Muscle layer of duodenum (tissue), 2 donors: ENCODE data around the gene BCL7A.

Experiments used
- H3K27ac ChIP-seq: one replicate; pipeline ENCODE4 v1.7.0; 2013; ENCODE audit warnings: mild to moderate bottlenecking, low read length
- H3K27me3 ChIP-seq: one replicate; pipeline ENCODE4 v1.7.0; 2013; ENCODE audit warnings: low read depth, mild to moderate bottlenecking, control low read depth, low read length
- H3K36me3 ChIP-seq, 2 donors: one replicate each; pipeline ENCODE4 v1.7.0; 2013; ENCODE audit warnings: low read length in 2 of 2, control low read depth in 1 of 2, mild to moderate bottlenecking in 1 of 2; ENCODE audit not compliant: insufficient read depth in 2 of 2, control insufficient read depth in 1 of 2
- H3K4me1 ChIP-seq, 2 donors: one replicate each; pipeline ENCODE4 v1.7.0; 2013; ENCODE audit warnings: low read length in 2 of 2, mild to moderate bottlenecking in 2 of 2, control low read depth in 1 of 2, moderate library complexity in 1 of 2; ENCODE audit not compliant: insufficient read depth in 2 of 2, control insufficient read depth in 1 of 2
- H3K4me3 ChIP-seq, 2 donors: one replicate each; pipeline ENCODE4 v1.7.0; 2013; ENCODE audit warnings: low read length in 2 of 2, low read depth in 1 of 2, mild to moderate bottlenecking in 1 of 2
- H3K9me3 ChIP-seq, 2 donors: one replicate each; pipeline ENCODE4 v1.7.0; 2013; ENCODE audit warnings: low read length in 2 of 2, control low read depth in 1 of 2, mild to moderate bottlenecking in 1 of 2; ENCODE audit not compliant: control insufficient read depth in 1 of 2
- donor health status: healthy.

BCL7A gene

DNA sequence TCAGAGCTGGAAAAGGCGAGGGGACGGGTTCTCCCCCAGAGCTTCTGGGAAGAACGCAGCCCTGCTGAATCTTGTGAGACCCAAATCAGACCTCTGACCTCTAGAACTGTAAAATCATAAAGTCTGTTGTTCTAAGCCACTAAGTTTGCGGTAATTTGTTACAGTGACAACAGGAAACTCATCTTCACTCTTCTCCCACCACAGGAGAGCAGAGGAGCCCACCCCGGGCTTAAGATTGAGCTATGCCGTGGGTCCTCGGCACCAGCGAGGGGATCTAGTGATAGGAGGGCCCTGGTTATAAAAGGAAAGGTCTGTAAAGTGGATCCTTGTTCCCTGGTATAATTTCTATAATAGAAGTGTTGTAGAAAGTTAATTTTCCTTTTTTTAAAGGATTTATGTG, 64.4 kb downstream of the BCL7A start:
- Histone ChIP-seq H3K27ac (peak overlapping the region; percentile 28), H3K4me1 (peaks cover 36 to 85% of the 10 kb centered on the region in 2 donors)

DNA sequence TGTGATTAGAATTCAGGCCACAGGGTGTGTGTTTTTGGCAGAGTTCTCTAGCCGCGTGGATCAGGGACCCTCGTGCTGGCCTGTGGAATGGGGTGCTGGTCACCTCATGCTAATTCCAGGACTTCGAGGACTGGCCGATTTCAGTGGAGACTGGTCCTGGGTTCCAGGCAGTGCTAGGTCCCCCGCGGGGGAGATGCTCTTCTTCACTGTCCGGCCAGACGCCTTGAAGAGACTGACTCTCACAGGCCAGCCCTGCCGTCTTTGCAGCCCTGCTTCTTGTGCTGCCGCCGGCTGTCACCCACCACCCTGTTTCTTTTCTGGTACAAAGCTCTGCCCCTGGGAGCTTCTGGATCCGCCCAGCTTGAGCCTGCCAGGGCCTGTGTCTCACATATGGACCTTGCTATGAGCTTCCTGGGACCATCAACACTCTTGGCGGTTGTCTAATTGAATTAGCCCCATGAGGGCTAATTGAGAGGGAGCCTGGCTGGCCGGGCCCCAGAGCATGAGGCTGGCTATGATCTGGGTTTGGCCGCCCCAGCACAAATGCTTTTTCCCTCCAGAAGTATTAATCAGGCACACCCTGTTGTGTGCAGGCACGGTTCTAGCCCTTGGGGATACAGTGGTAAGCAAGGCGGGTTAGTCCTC, 65.1 kb downstream of the BCL7A start:
- Histone ChIP-seq H3K27ac (no peak overlapping the region), H3K9me3 (no peaks in the 10 kb centered on the region), H3K4me1 (peaks cover 35 to 87% of the 10 kb centered on the region in 2 donors)

More for the DNA sequence above, 64.4 kb downstream of the BCL7A start:
- Histone ChIP-seq H3K36me3 (peaks cover 3 to 14% of the 10 kb centered on the region in 2 donors), H3K27me3 (no peaks in the 10 kb centered on the region), H3K4me3 (no peak overlapping the region), H3K9me3 (no peaks in the 10 kb centered on the region)

DNA sequence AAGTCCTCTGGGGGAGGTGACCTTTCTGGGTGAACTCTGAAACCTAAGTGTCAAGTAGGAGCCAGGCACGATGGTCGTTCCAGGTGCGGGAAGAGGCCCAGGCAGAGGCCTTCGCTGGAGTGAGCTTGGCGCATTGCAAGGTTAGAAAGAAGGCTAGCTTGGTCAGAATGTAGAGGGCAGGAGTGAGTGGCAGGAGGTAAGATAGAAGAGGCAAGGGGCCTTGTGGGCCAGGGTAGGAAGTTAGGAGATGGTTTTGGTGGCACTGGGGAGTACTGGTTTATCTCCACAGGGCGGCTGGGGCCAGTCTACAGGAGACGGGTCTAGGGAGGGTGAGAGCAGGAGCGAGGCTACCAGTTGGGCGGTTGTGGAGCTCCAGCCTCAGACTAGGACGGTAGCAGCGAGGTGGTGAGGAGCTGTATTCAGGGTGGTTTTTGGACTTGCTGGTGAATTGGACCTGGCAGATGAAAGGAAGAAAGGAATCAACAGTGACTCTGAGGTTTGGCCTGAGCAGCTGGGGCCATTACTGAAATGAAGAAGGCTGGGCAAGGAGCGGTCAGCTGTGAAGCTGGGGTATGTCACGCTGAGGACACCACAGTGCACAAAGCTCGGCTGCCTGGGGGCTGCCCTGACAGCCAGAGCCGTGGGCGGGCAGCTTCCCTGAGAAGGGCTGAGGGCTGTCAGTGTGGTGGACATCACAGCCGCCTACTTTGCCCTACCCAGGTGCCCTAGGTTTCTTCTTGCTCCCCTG, 65.9 kb downstream of the BCL7A start:
- peak overlapping the region in 1 of 2 donors; percentile 12 for H3K4me3 ChIP-seq
- H3K9me3 ChIP-seq: no peaks in the 10 kb centered on the region
- peaks cover 3 to 14% of the 10 kb centered on the region in 2 donors for H3K36me3 ChIP-seq
- H3K27ac ChIP-seq: no peak overlapping the region
- H3K4me1 ChIP-seq: peaks cover 29 to 86% of the 10 kb centered on the region in 2 donors
- no peaks in the 10 kb centered on the region for H3K27me3 ChIP-seq

More for the DNA sequence above, 65.1 kb downstream of the BCL7A start:
- Histone ChIP-seq H3K27me3 (no peaks in the 10 kb centered on the region), H3K4me3 (peak overlapping the region in 1 of 2 donors; percentile 11), H3K36me3 (peaks cover 3 to 14% of the 10 kb centered on the region in 2 donors)

DNA sequence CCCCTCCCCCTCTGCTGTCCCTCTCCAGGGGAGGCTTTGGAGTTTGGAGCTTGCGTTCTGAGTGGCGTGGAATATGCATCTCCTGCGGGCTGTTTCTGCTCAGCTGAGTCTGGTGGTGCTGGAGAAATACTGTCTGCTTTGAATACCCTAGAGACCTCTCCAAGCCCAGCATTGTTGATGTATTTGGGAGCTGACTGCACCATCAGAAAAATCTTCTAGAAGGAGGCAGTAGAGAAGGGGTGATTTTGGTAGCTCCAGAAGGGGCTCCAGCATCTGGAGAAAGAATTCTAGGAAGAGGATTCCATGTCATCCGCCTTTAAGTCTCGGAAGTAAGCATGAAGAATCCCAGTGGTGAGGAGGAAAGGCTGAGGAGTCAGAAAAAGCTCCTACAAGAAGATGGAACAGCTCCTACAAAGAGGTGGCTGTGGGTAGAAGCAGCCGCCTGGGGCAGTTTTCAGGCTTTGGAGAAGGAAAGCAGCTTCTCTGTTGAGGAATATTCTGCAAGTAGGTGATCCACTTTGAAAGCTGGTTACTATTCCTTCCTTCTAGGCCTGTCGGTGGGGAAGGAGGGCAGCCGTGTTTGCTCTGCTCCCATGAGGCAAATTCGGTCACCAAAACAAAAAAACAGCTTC, 66.6 kb downstream of the BCL7A start:
- peaks cover 28 to 81% of the 10 kb centered on the region in 2 donors for H3K4me1 ChIP-seq
- no peaks in the 10 kb centered on the region for H3K9me3 ChIP-seq
- no peaks in the 10 kb centered on the region for H3K27me3 ChIP-seq
- peaks cover 3 to 14% of the 10 kb centered on the region in 2 donors for H3K36me3 ChIP-seq
- H3K27ac ChIP-seq: peak overlapping the region; percentile 2
- H3K4me3 ChIP-seq: peak overlapping the region in 1 of 2 donors; percentile 18

DNA sequence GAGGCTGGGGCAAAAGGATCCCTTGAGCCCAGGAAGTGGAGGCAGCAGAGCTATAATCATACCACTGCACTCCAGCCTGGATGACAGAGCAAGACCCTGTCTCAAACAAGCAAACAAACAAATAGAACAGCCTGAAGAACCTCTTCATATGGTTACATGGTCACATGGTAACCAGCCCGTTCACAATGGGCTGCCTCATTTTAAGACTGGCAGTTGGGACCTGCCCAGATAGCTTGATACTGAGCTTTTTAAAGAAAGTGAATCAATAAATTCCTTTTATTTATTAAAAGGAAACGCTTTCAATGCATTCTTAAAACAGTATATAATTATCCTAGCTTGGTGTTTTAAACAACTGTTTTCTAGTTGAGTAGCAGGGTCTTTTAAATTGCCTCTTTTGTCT, 67.4 kb downstream of the BCL7A start:
- peaks cover 28 to 74% of the 10 kb centered on the region in 2 donors for H3K4me1 ChIP-seq
- H3K4me3 ChIP-seq: no peak overlapping the region
- no peaks in the 10 kb centered on the region for H3K27me3 ChIP-seq
- peak overlapping the region; percentile 43 for H3K27ac ChIP-seq
- peaks cover 3 to 8% of the 10 kb centered on the region in 2 donors for H3K36me3 ChIP-seq
- H3K9me3 ChIP-seq: no peaks in the 10 kb centered on the region

DNA sequence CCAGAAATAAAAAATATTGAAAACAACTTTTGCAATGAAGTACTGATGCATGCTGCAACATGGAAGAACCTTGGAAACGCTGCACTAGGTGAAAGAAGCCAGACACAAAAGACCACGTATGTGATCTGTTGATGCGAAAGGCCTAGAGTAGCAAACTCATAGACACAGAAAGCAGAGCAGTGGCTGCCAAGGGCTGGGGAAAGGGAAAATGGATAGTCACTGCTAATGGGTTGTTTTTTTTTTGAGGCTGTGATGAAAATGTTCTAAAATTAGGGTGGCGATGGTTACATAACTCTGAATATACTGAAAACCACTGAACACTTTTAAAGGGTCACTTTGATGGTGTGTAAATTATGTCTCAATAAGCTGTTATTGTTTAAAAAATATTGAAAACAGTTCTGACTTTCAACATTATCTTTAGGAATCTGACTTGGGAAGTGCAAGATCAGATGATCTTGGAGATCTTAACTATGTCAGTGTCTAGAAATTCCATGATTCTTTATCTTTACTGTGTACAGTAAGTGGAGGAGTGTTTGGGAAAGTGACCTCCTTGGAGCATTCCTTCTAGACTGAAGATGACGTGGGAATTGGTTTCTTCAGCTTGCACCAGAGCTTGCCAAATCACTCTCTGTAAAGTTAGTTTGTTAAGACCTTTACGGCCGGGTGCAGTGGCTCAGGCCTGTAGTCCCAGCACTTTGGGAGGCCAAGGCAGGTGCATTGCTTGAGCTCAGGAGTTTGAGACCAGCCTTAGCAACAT, 69.3 kb downstream of the BCL7A start:
- H3K4me1 ChIP-seq: peaks cover 23 to 76% of the 10 kb centered on the region in 2 donors

DNA sequence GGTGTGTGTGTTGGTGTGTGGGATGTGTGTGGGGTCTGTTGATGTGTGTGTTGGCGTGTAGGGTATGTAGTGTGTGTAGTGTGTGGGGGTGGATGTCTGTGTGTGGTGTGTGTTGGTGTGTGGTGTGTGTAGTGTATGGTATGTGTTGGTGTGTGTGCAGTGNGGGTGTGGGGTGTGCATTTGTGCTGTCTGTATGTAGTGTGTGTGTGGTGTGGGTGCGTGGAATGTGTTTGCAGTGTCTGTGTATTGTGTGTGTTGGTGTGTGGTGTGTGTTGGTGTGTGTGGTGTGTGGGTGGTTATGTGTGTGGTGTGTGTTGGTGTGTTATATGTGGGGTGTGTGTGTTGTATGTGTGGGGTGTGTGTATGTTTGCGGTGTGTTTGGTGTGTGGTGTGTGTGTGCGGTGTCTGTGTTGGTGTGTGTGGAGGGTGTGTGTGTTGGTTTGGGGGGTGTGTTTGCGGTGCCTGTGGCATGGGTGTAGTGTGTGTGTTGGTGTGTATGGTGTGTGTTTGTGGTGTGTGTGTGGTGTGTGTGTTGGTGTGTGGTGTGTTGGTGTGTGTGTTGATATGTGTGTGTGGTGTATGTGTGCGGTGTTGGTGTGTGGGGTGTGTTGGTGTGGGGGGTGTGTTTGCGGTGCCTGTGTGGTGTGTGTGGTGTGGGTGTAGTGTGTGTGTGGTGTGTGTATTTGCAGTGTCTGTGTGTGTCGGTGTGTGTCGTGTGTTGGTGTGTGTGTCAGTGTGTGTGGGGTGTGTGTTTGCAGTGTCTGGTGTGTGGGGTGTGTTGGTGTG, 71.6 kb downstream of the BCL7A start:
- Histone ChIP-seq H3K27me3 (no peaks in the 10 kb centered on the region), H3K4me3 (no peak overlapping the region), H3K9me3 (no peaks in the 10 kb centered on the region), H3K27ac (peak overlapping the region; percentile 50), H3K4me1 (peaks cover 11 to 75% of the 10 kb centered on the region in 2 donors), H3K36me3 (no peaks in the 10 kb centered on the region)

More for the DNA sequence above, 69.3 kb downstream of the BCL7A start:
- Histone ChIP-seq H3K4me3 (peak overlapping the region in 1 of 2 donors; percentile 26), H3K27ac (peak overlapping the region; percentile 83), H3K36me3 (peaks cover 0 to 1% of the 10 kb centered on the region in 2 donors), H3K9me3 (no peaks in the 10 kb centered on the region), H3K27me3 (no peaks in the 10 kb centered on the region)

DNA sequence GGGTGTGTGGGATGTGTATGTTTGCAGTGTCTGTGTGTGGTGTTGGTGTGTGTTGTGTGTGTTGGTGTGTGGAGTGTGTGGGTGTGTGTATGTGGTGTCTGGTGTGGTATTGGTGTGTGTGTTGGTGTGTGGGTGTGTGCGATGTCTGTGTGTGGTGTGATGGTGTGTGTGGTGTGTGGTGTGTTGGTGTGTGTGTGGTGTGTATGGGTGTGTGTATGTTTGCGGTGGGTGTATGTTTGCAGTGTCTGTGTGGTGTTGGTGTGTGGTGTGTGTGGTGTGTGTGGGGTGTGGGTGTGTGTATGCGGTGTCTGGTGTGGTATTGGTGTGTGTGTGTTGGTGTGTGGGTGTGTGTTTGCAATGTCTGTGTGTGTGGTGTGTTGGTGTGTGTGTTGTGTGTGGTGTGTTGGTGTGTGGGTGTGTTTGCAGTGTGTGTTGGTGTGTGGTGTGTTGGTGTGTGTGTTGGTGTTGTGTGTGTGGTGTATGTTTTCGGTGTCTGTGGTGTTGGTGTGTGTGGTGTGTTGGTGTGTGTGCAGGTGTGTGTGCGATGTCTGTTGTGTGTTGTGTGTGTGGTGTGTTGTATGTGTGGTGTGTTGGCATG, 72.6 kb downstream of the BCL7A start:
- Histone ChIP-seq H3K27ac (no peak overlapping the region), H3K27me3 (no peaks in the 10 kb centered on the region), H3K36me3 (no peaks in the 10 kb centered on the region), H3K4me1 (peaks cover 16 to 75% of the 10 kb centered on the region in 2 donors), H3K9me3 (no peaks in the 10 kb centered on the region), H3K4me3 (no peak overlapping the region)

DNA sequence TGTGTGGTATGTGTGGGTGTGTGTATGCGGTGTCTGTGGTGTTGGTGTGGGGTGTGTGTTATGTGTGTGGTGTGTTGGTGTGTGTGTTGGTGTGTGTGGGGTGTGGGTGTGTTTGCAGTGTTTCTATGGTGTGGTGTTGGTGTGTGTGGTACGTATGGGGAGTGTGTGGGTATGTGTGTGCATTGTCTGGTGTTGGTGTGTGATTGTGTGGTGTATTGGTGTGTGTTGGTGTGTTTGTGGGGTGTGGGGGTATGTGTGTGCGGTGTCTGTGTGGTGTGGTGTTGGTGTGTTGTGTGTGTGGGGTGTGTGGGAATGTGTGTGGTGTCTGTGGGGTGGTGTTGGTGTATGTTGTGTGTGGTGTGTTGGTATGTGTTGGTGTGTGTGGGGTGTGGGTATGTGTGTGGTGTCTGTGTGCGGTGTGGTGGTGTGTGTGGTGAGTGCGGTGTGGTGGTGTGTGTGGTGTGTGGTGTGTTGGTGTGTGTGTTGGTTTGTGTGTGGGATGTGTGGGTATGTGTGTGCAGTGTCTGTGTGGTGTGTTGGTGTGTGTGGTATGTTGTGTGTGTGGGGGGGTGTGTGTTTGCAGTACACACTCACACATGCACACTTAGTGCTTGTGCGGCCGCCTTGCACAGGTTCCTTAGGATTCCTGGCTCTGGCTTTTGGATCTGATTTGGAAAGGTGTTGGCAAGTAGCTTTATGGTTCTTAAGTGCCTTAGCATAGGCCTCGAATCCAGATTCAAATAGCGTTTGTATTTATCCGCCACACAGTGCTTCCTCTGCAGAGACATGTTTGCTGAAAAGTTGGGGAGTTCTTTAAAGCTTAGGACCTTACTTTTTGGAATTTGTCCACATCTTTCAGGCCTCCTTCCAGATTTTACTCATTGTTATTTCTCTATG, 73.3 kb downstream of the BCL7A start:
- H3K9me3 ChIP-seq: no peaks in the 10 kb centered on the region
- H3K4me3 ChIP-seq: no peak overlapping the region
- H3K27me3 ChIP-seq: no peaks in the 10 kb centered on the region
- no peak overlapping the region for H3K27ac ChIP-seq
- H3K4me1 ChIP-seq: peaks cover 23 to 76% of the 10 kb centered on the region in 2 donors
- no peaks in the 10 kb centered on the region for H3K36me3 ChIP-seq
